ENCODE data around the gene CD1E. TPM values are rescaled to one million over a fixed set of nuclear protein-coding genes. Genes with fewer than 3 reads are reported as not detected.

CD1E gene
- total RNA-seq, 1 donor from 2014 or later, result not detected

- Mint-ChIP-seq H3K27ac (no peak overlapping the region), H3K4me3 (ENCODE audit: low read depth) (no peak overlapping the region), H3K9me3 (ENCODE audit: low read depth) (no peaks in the 10 kb centered on the region), H3K36me3 (ENCODE audit: insufficient read depth) (no peaks in the 10 kb centered on the region), H3K27me3 (no peaks in the 10 kb centered on the region), H3K4me1 (ENCODE audit: low read depth) (no peaks in the 10 kb centered on the region)
- no peak for TF ChIP-seq CTCF (IDR thresholded peaks at IDR 0.05; ENCODE audit: unreplicated experiment)
- DNase-seq (ENCODE audit: low spot score, unreplicated experiment), result no peak
These were observed 26.2 kb upstream of the CD1E start for GRCh38 chr1:158327481-158327880.

GRCh38 chr1:158328426-158328825 is 25.3 kb upstream of the CD1E start:
- Mint-ChIP-seq H3K27ac (no peak overlapping the region), H3K4me3 (ENCODE audit: low read depth) (no peak overlapping the region), H3K4me1 (ENCODE audit: low read depth) (no peaks in the 10 kb centered on the region), H3K36me3 (ENCODE audit: insufficient read depth) (no peaks in the 10 kb centered on the region), H3K27me3 (no peaks in the 10 kb centered on the region), H3K9me3 (ENCODE audit: low read depth) (no peaks in the 10 kb centered on the region)
- no peak for DNase-seq (ENCODE audit: low spot score, unreplicated experiment)
- no peak for TF ChIP-seq CTCF (IDR thresholded peaks at IDR 0.05; ENCODE audit: unreplicated experiment)

- H3K4me1 Mint-ChIP-seq (ENCODE audit: low read depth), result no peaks in the 10 kb centered on the region
- TF ChIP-seq CTCF (IDR thresholded peaks at IDR 0.05; ENCODE audit: unreplicated experiment), result no peak
- no peak overlapping the region for H3K27ac Mint-ChIP-seq
- no peak overlapping the region for H3K4me3 Mint-ChIP-seq (ENCODE audit: low read depth)
- no peaks in the 10 kb centered on the region for H3K36me3 Mint-ChIP-seq (ENCODE audit: insufficient read depth)
- no peak for DNase-seq (ENCODE audit: low spot score, unreplicated experiment)
- H3K9me3 Mint-ChIP-seq (ENCODE audit: low read depth), result no peaks in the 10 kb centered on the region
- H3K27me3 Mint-ChIP-seq, result no peaks in the 10 kb centered on the region
These were observed 24.4 kb upstream of the CD1E start for GRCh38 chr1:158329300-158329699.

GRCh38 chr1:158329733-158330132 is 24.0 kb upstream of the CD1E start:
- Mint-ChIP-seq H3K9me3 (ENCODE audit: low read depth) (no peaks in the 10 kb centered on the region), H3K4me1 (ENCODE audit: low read depth) (no peaks in the 10 kb centered on the region), H3K27me3 (no peaks in the 10 kb centered on the region), H3K4me3 (ENCODE audit: low read depth) (no peak overlapping the region), H3K36me3 (ENCODE audit: insufficient read depth) (no peaks in the 10 kb centered on the region), H3K27ac (no peak overlapping the region)
- peak; percentile 17 for TF ChIP-seq CTCF (IDR thresholded peaks at IDR 0.05; ENCODE audit: unreplicated experiment)
- DNase-seq (ENCODE audit: low spot score, unreplicated experiment), result no peak

GRCh38 chr1:158330391-158331105 is 23.1 kb upstream of the CD1E start:
- H3K4me1 Mint-ChIP-seq (ENCODE audit: low read depth), result no peaks in the 10 kb centered on the region
- no peak overlapping the region for H3K27ac Mint-ChIP-seq
- H3K9me3 Mint-ChIP-seq (ENCODE audit: low read depth), result no peaks in the 10 kb centered on the region
- no peak for DNase-seq (ENCODE audit: low spot score, unreplicated experiment)
- no peak overlapping the region for H3K4me3 Mint-ChIP-seq (ENCODE audit: low read depth)
- H3K36me3 Mint-ChIP-seq (ENCODE audit: insufficient read depth), result no peaks in the 10 kb centered on the region
- H3K27me3 Mint-ChIP-seq, result no peaks in the 10 kb centered on the region
- no peak for TF ChIP-seq CTCF (IDR thresholded peaks at IDR 0.05; ENCODE audit: unreplicated experiment)
